HUES48 (cell line): ENCODE results near the gene RORC.

Experiments used
- H3K27ac ChIP-seq: one replicate; pipeline ENCODE4 v1.7.0; 2013; ENCODE audit warnings: low read depth, low read length, inconsistent platforms
- H3K27me3 ChIP-seq: 2 replicates; pipeline ENCODE4 v1.6.1; 2013; ENCODE audit warnings: mild to moderate bottlenecking, low read length; ENCODE audit not compliant: control insufficient read depth, insufficient read depth
- H3K36me3 ChIP-seq: 2 replicates; pipeline ENCODE4 v1.6.1; 2013; ENCODE audit warnings: low read length; ENCODE audit not compliant: control insufficient read depth, insufficient read depth
- H3K4me1 ChIP-seq: 2 replicates; pipeline ENCODE4 v1.6.1; 2013; ENCODE audit warnings: mild to moderate bottlenecking, low read length; ENCODE audit not compliant: control insufficient read depth, insufficient read depth
- H3K4me3 ChIP-seq: 2 replicates; pipeline ENCODE4 v1.5.1; 2013; ENCODE audit warnings: mild to moderate bottlenecking, low read depth, low read length
- H3K9ac ChIP-seq: 2 replicates; pipeline ENCODE4 v1.6.1; 2013; ENCODE audit warnings: mild to moderate bottlenecking, low read depth, low read length, moderate library complexity
- H3K9me3 ChIP-seq: 2 replicates; pipeline ENCODE4 v1.6.1; 2013; ENCODE audit warnings: low read length; ENCODE audit not compliant: control insufficient read depth, insufficient read depth

RORC gene

GRCh38 chr1:151847867-151848596, 16.4 kb upstream of the RORC start:
- Histone ChIP-seq H3K27me3 (peaks cover 5% of the 10 kb centered on the region; the same call in 1 of the 2 replicates), H3K4me3 (no peak overlapping the region), H3K4me1 (peaks cover 11% of the 10 kb centered on the region), H3K27ac (no peak overlapping the region), H3K36me3 (no peaks in the 10 kb centered on the region), H3K9me3 (no peaks in the 10 kb centered on the region), H3K9ac (no peak overlapping the region)

GRCh38 chr1:151846686-151847237, 15.2 kb upstream of the RORC start:
- Histone ChIP-seq H3K27ac (peak overlapping the region; percentile 63), H3K9ac (no peak overlapping the region), H3K27me3 (0 out of 2 replicates have a peak, but pooled peaks cover 2% of the 10 kb centered on the region)

GRCh38 chr1:151846062-151846568, 14.5 kb upstream of the RORC start:
- Histone ChIP-seq H3K27ac (peak overlapping the region; percentile 63), H3K9me3 (no peaks in the 10 kb centered on the region), H3K9ac (no peak overlapping the region), H3K4me1 (peaks cover 11% of the 10 kb centered on the region), H3K36me3 (no peaks in the 10 kb centered on the region), H3K27me3 (peaks cover 8% of the 10 kb centered on the region), H3K4me3 (no peak overlapping the region)

More at GRCh38 chr1:151846686-151847237, 15.2 kb upstream of the RORC start:
- no peaks in the 10 kb centered on the region for H3K9me3 ChIP-seq
- H3K4me3 ChIP-seq: no peak overlapping the region
- peaks cover 11% of the 10 kb centered on the region for H3K4me1 ChIP-seq
- no peaks in the 10 kb centered on the region for H3K36me3 ChIP-seq

GRCh38 chr1:151843398-151843797, 11.8 kb upstream of the RORC start:
- Histone ChIP-seq H3K4me3 (no peak overlapping the region), H3K36me3 (no peaks in the 10 kb centered on the region), H3K27me3 (peaks cover 25% of the 10 kb centered on the region), H3K9me3 (no peaks in the 10 kb centered on the region), H3K27ac (no peak overlapping the region), H3K9ac (no peak overlapping the region), H3K4me1 (peaks cover 19% of the 10 kb centered on the region)

- Histone ChIP-seq H3K36me3 (no peaks in the 10 kb centered on the region), H3K27me3 (peaks cover 43% of the 10 kb centered on the region), H3K9ac (no peak overlapping the region), H3K4me3 (no peak overlapping the region), H3K9me3 (no peaks in the 10 kb centered on the region), H3K27ac (no peak overlapping the region), H3K4me1 (peaks cover 24% of the 10 kb centered on the region)
Measured at GRCh38 chr1:151841141-151841540, 9.5 kb upstream of the RORC start.

GRCh38 chr1:151840421-151840820, 8.8 kb upstream of the RORC start:
- peaks cover 21% of the 10 kb centered on the region for H3K4me1 ChIP-seq
- no peaks in the 10 kb centered on the region for H3K9me3 ChIP-seq
- H3K4me3 ChIP-seq: peak overlapping the region; percentile 60
- H3K27me3 ChIP-seq: peaks cover 43% of the 10 kb centered on the region
- H3K27ac ChIP-seq: no peak overlapping the region
- no peaks in the 10 kb centered on the region for H3K36me3 ChIP-seq
- H3K9ac ChIP-seq: no peak overlapping the region; the same call in 1 of the 2 replicates

GRCh38 chr1:151839457-151840403, 8.1 kb upstream of the RORC start, which contains the start of gene C2CD4D:
Gene C2CD4D (minus strand): TSS chr1:151839820. CDS start chr1:151838989, 831 bp downstream.
- Histone ChIP-seq H3K9me3 (no peaks in the 10 kb centered on the region), H3K4me1 (peaks cover 21% of the 10 kb centered on the region), H3K4me3 (peak within 1 kb of the TSS; percentile 60), H3K27me3 (peaks cover 43% of the 10 kb centered on the region), H3K27ac (peak within 1 kb of the TSS; percentile 52), H3K9ac (peak within 1 kb of the TSS; percentile 78), H3K36me3 (no peaks in the 10 kb centered on the region)

- H3K9me3 ChIP-seq: no peaks in the 10 kb centered on the region
- H3K4me1 ChIP-seq: peaks cover 21% of the 10 kb centered on the region
- no peaks in the 10 kb centered on the region for H3K36me3 ChIP-seq
- no peak overlapping the region for H3K27ac ChIP-seq
- no peak overlapping the region for H3K9ac ChIP-seq
- H3K4me3 ChIP-seq: peak overlapping the region; percentile 60
- peaks cover 43% of the 10 kb centered on the region for H3K27me3 ChIP-seq
Measured at GRCh38 chr1:151839082-151839412, 7.4 kb upstream of the RORC start.

- Histone ChIP-seq H3K4me3 (peak overlapping the region; percentile 60), H3K9ac (no peak overlapping the region; the same call in 1 of the 2 replicates)
Measured at GRCh38 chr1:151838222-151839081, 6.8 kb upstream of the RORC start.

GRCh38 chr1:151837884-151838221, 6.3 kb upstream of the RORC start:
- Histone ChIP-seq H3K27me3 (peaks cover 43% of the 10 kb centered on the region), H3K9ac (no peak overlapping the region), H3K27ac (no peak overlapping the region)

More at GRCh38 chr1:151838222-151839081, 6.8 kb upstream of the RORC start:
- H3K4me1 ChIP-seq: peaks cover 21% of the 10 kb centered on the region
- H3K27me3 ChIP-seq: peaks cover 43% of the 10 kb centered on the region
- H3K36me3 ChIP-seq: no peaks in the 10 kb centered on the region
- H3K9me3 ChIP-seq: no peaks in the 10 kb centered on the region
- H3K27ac ChIP-seq: no peak overlapping the region

More at GRCh38 chr1:151837884-151838221, 6.3 kb upstream of the RORC start:
- Histone ChIP-seq H3K4me3 (peak overlapping the region; percentile 60), H3K36me3 (no peaks in the 10 kb centered on the region), H3K4me1 (peaks cover 21% of the 10 kb centered on the region), H3K9me3 (no peaks in the 10 kb centered on the region)
